DOHH2 (cell line): Measurements from ENCODE around the gene RUNX1.

Source experiments
- H3F3A ChIP-seq: fragments of 200-600 bp; sonication (generic), shearing (Covaris generic); 2 replicates; pipeline ENCODE4 v1.6.0; 2016; ENCODE audit warnings: antibody characterized with exemption, mild to moderate bottlenecking; ENCODE audit not compliant: control insufficient read depth, insufficient read depth
- H3K27ac ChIP-seq: fragments of 200-600 bp; sonication (generic); 2 replicates; pipeline ENCODE4 v1.5.1; 2014; ENCODE audit warnings: low read depth, mild to moderate bottlenecking, low read length, moderate library complexity
- H3K27me3 ChIP-seq: fragments of 200-600 bp; sonication (generic); 2 replicates; pipeline ENCODE4 v1.6.1; 2014; ENCODE audit warnings: mild to moderate bottlenecking, low read length, mixed read lengths; ENCODE audit not compliant: control insufficient read depth
- H3K36me3 ChIP-seq: fragments of 200-600 bp; sonication (generic); 2 replicates; pipeline ENCODE4 v1.6.1; 2014; ENCODE audit warnings: mild to moderate bottlenecking, low read length, moderate library complexity, mixed read lengths; ENCODE audit not compliant: control insufficient read depth
- H3K4me1 ChIP-seq: fragments of 200-600 bp; sonication (generic); 2 replicates; pipeline ENCODE4 v1.6.1; 2014; ENCODE audit warnings: mild to moderate bottlenecking, low read length, mixed read lengths; ENCODE audit not compliant: control insufficient read depth
- H3K4me2 ChIP-seq: fragments of 200-600 bp; sonication (generic); 2 replicates; pipeline ENCODE4 v1.6.0; 2014; ENCODE audit warnings: mild to moderate bottlenecking, low read length, moderate library complexity
- H3K4me3 ChIP-seq: fragments of 200-600 bp; sonication (generic); 2 replicates; pipeline ENCODE4 v1.5.1; 2014; ENCODE audit warnings: mild to moderate bottlenecking, low read length, mixed read lengths
- H3K79me2 ChIP-seq: fragments of 200-600 bp; sonication (generic); 2 replicates; pipeline ENCODE4 v1.6.1; 2014; ENCODE audit warnings: mild to moderate bottlenecking, low read length, mixed read lengths; ENCODE audit not compliant: control insufficient read depth
- H3K9me2 ChIP-seq: fragments of 200-600 bp; sonication (generic); replicated peaks from 2 replicates; pipeline ENCODE4 v1.6.1; 2014; ENCODE audit warnings: mild to moderate bottlenecking, low read length, mixed read lengths; ENCODE audit not compliant: control insufficient read depth
- H3K9me3 ChIP-seq: fragments of 200-600 bp; sonication (generic); 2 replicates; pipeline ENCODE4 v1.6.1; 2014; ENCODE audit warnings: antibody characterized with exemption, low read length, mixed read lengths; ENCODE audit not compliant: control insufficient read depth, insufficient read depth
- H4K20me1 ChIP-seq: fragments of 200-600 bp; sonication (generic); 2 replicates; pipeline ENCODE4 v1.6.0; 2014; ENCODE audit warnings: low read depth, mild to moderate bottlenecking, antibody characterized with exemption, low read length, moderate library complexity; ENCODE audit not compliant: control insufficient read depth, insufficient read depth
- EZH2phosphoT487 ChIP-seq: fragments of 200-600 bp; sonication (generic); IDR thresholded peaks from 2 replicates; pipeline ENCODE4 v1.6.1; 2017; ENCODE audit warnings: borderline replicate concordance, mild to moderate bottlenecking, antibody characterized with exemption, low read length, moderate library complexity, mixed read lengths
- TF ChIP-seq, protein P1 (sequence below): fragments of 200-600 bp; sonication (generic); IDR thresholded peaks from one replicate; pipeline ENCODE4 v1.5.1; 2014; ENCODE audit warnings: antibody characterized with exemption, mild to moderate bottlenecking, low read depth, low read length; ENCODE audit not compliant: poor library complexity, severe bottlenecking

The RUNX1 gene

DNA sequence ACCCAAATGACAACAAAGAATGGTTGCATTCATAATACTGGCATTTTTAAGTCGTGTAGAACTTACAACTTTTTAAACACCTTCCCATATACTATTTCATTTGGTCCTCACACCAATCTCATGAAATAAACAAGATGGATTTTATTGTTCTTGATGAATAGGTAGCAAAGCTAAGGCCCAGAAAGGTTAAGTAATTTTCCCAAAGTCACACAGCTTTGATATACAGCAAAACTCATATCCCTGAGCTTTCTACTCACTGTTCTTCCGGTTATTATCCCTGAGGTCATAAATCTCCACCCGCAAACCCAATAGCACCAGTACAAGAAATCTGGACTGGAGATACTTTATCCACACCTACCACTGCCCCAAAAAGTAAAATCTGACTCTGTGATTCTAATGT lies 186.2 kb downstream of the RUNX1 start:
- no peak for TF ChIP-seq EZH2phosphoT487
- TF ChIP-seq, protein P1, sequence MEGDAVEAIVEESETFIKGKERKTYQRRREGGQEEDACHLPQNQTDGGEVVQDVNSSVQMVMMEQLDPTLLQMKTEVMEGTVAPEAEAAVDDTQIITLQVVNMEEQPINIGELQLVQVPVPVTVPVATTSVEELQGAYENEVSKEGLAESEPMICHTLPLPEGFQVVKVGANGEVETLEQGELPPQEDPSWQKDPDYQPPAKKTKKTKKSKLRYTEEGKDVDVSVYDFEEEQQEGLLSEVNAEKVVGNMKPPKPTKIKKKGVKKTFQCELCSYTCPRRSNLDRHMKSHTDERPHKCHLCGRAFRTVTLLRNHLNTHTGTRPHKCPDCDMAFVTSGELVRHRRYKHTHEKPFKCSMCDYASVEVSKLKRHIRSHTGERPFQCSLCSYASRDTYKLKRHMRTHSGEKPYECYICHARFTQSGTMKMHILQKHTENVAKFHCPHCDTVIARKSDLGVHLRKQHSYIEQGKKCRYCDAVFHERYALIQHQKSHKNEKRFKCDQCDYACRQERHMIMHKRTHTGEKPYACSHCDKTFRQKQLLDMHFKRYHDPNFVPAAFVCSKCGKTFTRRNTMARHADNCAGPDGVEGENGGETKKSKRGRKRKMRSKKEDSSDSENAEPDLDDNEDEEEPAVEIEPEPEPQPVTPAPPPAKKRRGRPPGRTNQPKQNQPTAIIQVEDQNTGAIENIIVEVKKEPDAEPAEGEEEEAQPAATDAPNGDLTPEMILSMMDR: no peak
- Histone ChIP-seq H3K4me1 (peaks cover 50% of the 10 kb centered on the region), H3K27me3 (no peaks in the 10 kb centered on the region), H3K36me3 (peaks cover 81% of the 10 kb centered on the region), H3F3A (peaks cover 19% of the 10 kb centered on the region), H4K20me1 (peaks cover 10% of the 10 kb centered on the region; the same call in 1 of the 2 replicates), H3K9me3 (no peaks in the 10 kb centered on the region), H3K79me2 (peaks cover 26% of the 10 kb centered on the region), H3K4me2 (no peak overlapping the region), H3K4me3 (no peak overlapping the region), H3K27ac (no peak overlapping the region), H3K9me2 (no peaks in the 10 kb centered on the region)

GRCh38 chr21:34861258-34861657 lies 187.8 kb downstream of the RUNX1 start:
- peaks cover 20% of the 10 kb centered on the region for H3K79me2 ChIP-seq
- H3K4me1 ChIP-seq: peaks cover 42% of the 10 kb centered on the region
- peaks cover 10% of the 10 kb centered on the region; the same call in 1 of the 2 replicates for H4K20me1 ChIP-seq
- H3K27ac ChIP-seq: no peak overlapping the region
- H3K36me3 ChIP-seq: peaks cover 89% of the 10 kb centered on the region
- TF ChIP-seq, protein P1: no peak
- TF ChIP-seq EZH2phosphoT487: no peak
- no peak overlapping the region for H3K4me2 ChIP-seq
- H3F3A ChIP-seq: peaks cover 12% of the 10 kb centered on the region
- H3K4me3 ChIP-seq: no peak overlapping the region
- no peaks in the 10 kb centered on the region for H3K9me2 ChIP-seq
- H3K9me3 ChIP-seq: no peaks in the 10 kb centered on the region
- H3K27me3 ChIP-seq: no peaks in the 10 kb centered on the region

- Histone ChIP-seq H3K4me2 (no peak overlapping the region), H3K9me2 (no peaks in the 10 kb centered on the region), H3K27me3 (no peaks in the 10 kb centered on the region), H3K36me3 (peaks cover 95% of the 10 kb centered on the region), H3K79me2 (peaks cover 21% of the 10 kb centered on the region), H3K27ac (no peak overlapping the region), H3F3A (peaks cover 3% of the 10 kb centered on the region; the same call in 1 of the 2 replicates), H3K4me3 (no peak overlapping the region), H3K4me1 (peaks cover 30% of the 10 kb centered on the region), H4K20me1 (peaks cover 9% of the 10 kb centered on the region; the same call in 1 of the 2 replicates), H3K9me3 (no peaks in the 10 kb centered on the region)
- TF ChIP-seq EZH2phosphoT487: no peak
- TF ChIP-seq, protein P1: no peak
Measured at GRCh38 chr21:34859976-34860653, 189.0 kb downstream of the RUNX1 start.
